HepG2 (cell line): ENCODE results near the gene KIRREL3. TPM values are rescaled to one million over a fixed set of nuclear protein-coding genes. Genes with fewer than 3 reads are reported as not detected.

ENCODE experiments used
- ATAC-seq: fragments of 200-7000 bp; cut with Tn5 transposase; 3 replicates; pipeline ENCODE4 v1.9.1; 2020; ENCODE audit warnings: mild to moderate bottlenecking, moderate library complexity
- BruUV-seq: library from RNA; stranded (reverse); fragments of 400-500 nt; replicated peaks from 2 replicates; lab custom pipeline; 2021; lab: Mats Ljungman, UMichigan
- CTCF ChIA-PET: fragments of 300-600 bp; formaldehyde crosslinking; extraction: SDS; loops from one replicate; lab custom pipeline; 2021; ENCODE audit warnings: low total read pairs, inconsistent platforms, low intra/inter-chr PET ratio; lab: Yijun Ruan, JAX
- POLR2A ChIA-PET: fragments of 350-600 bp; sonication (Branson Sonifier 250); formaldehyde crosslinking; loops from one replicate; lab custom pipeline; 2020; ENCODE audit warnings: antibody characterized with exemption, inconsistent platforms; lab: Yijun Ruan, JAX
- DNase-seq: peaks from one replicate; pipeline ENCODE4 v3.0.0-alpha.2; 2015; ENCODE audit warnings: low spot score
- FAIRE-seq: peaks from 3 replicates; lab custom pipeline; 2011; peaks lifted over from hg19 to GRCh38; lab: Jason Lieb, UNC
- H2AFZ ChIP-seq: one replicate; pipeline ENCODE4 v1.6.1; 2011; ENCODE audit warnings: low read length, inconsistent platforms
- H3K27ac ChIP-seq: fragments of 300-600 bp; 3 replicates; pipeline ENCODE4 v1.8.0; 2011; ENCODE audit warnings: mixed run types, mild to moderate bottlenecking, mixed read lengths, low read length, inconsistent platforms; ENCODE audit not compliant: insufficient read depth; ENCODE audit errors: extremely low read length
- H3K27me3 ChIP-seq, 2 experiments: fragments of 200-600 bp in 1 of 2; 2 replicates in 1 of 2; 3 replicates in 1 of 2; pipeline versions ENCODE4 v1.6.0 to v1.8.0; 2011; ENCODE audit warnings: low read length in 2 of 2, mild to moderate bottlenecking in 2 of 2, moderate library complexity in 2 of 2, inconsistent platforms in 1 of 2; ENCODE audit not compliant: insufficient read depth in 2 of 2, control insufficient read depth in 1 of 2
- H3K36me3 ChIP-seq, 2 experiments: fragments of 200-600 bp in 1 of 2; replicated peaks in 1 of 2; 2 replicates in 1 of 2; 3 replicates in 1 of 2; pipeline versions ENCODE4 v1.5.1 to v1.8.0; 2011; ENCODE audit warnings: low read length in 2 of 2, inconsistent platforms in 1 of 2; ENCODE audit not compliant: insufficient read depth in 2 of 2, control insufficient read depth in 1 of 2
- H3K4me1 ChIP-seq: 2 replicates; pipeline ENCODE4 v1.5.1; 2012; ENCODE audit warnings: low read length, inconsistent platforms; ENCODE audit not compliant: insufficient read depth
- H3K4me2 ChIP-seq: 2 replicates; pipeline ENCODE4 v1.6.0; 2011; ENCODE audit warnings: low read depth, low read length, inconsistent platforms
- H3K4me3 ChIP-seq, 3 experiments: fragments of 200-600 bp in 1 of 3; sonication (generic), shearing (Covaris generic) in 1 of 3; replicated peaks in 1 of 3; 2 replicates each; pipeline ENCODE4 v1.5.1; 2011 to 2016; ENCODE audit warnings: low read length in 3 of 3, inconsistent platforms in 2 of 3, low read depth in 2 of 3, mild to moderate bottlenecking in 2 of 3, control low read depth in 1 of 3, mixed read lengths in 1 of 3; ENCODE audit not compliant: insufficient read depth in 1 of 3
- H3K79me2 ChIP-seq: one replicate; pipeline ENCODE4 v1.6.1; 2011; ENCODE audit warnings: low read length, inconsistent platforms; ENCODE audit not compliant: insufficient read depth
- H3K9ac ChIP-seq: 2 replicates; pipeline ENCODE4 v1.6.0; 2011; ENCODE audit warnings: mild to moderate bottlenecking, low read depth, low read length, inconsistent platforms; ENCODE audit not compliant: insufficient read depth
- H3K9me3 ChIP-seq: 2 replicates; pipeline ENCODE4 v1.5.1; 2012; ENCODE audit warnings: mild to moderate bottlenecking, low read length
- H4K20me1 ChIP-seq: 2 replicates; pipeline ENCODE4 v1.6.0; 2011; ENCODE audit warnings: inconsistent platforms, mild to moderate bottlenecking, low read length, moderate library complexity; ENCODE audit not compliant: insufficient read depth
- CREB1 ChIP-seq, 2 experiments: fragments of 450-650 bp in 1 of 2; IDR thresholded peaks; 2 replicates each; pipeline ENCODE4 v1.6.1; 2016 to 2017; ENCODE audit warnings: control low read depth in 1 of 2, mild to moderate bottlenecking in 1 of 2, missing compliant biosample characterization in 1 of 2, missing genetic modification characterization in 1 of 2
- HOXA5 ChIP-seq: sonication (generic); formaldehyde crosslinking; IDR thresholded peaks from 2 replicates; pipeline ENCODE4 v1.4.0; 2020; ENCODE audit warnings: missing genetic modification reagents
- IRX3 ChIP-seq: sonication (generic); formaldehyde crosslinking; IDR thresholded peaks from 2 replicates; pipeline ENCODE4 v1.8.1; 2023; ENCODE audit warnings: mild to moderate bottlenecking, low read depth, missing genetic modification reagents, borderline replicate concordance
- KDM1A ChIP-seq: IDR thresholded peaks from 2 replicates; pipeline ENCODE4 v1.6.1; 2016; ENCODE audit warnings: missing compliant biosample characterization
- KDM4B ChIP-seq: sonication (generic); formaldehyde crosslinking; IDR thresholded peaks from 2 replicates; pipeline ENCODE4 v1.4.0; 2020; ENCODE audit warnings: missing genetic modification reagents
- KLF16 ChIP-seq, 2 experiments: sonication (generic) in 1 of 2; formaldehyde crosslinking in 1 of 2; IDR thresholded peaks; 2 replicates each; pipeline versions ENCODE4 v1.6.1 to v1.8.0; 2016 to 2023; ENCODE audit warnings: missing genetic modification reagents in 2 of 2, missing compliant biosample characterization in 1 of 2
- MIER3 ChIP-seq: IDR thresholded peaks from 2 replicates; pipeline ENCODE4 v1.6.1; 2016; ENCODE audit warnings: missing compliant biosample characterization, borderline replicate concordance
- NFKBIZ ChIP-seq: IDR thresholded peaks from 2 replicates; pipeline ENCODE4 v1.6.1; 2018; ENCODE audit warnings: missing genetic modification reagents, missing compliant biosample characterization
- SYNCRIP ChIP-seq: fragments of 200-400 bp; formaldehyde crosslinking; IDR thresholded peaks from 2 replicates; pipeline ENCODE4 v1.6.1; 2018; ENCODE audit warnings: mild to moderate bottlenecking, low read depth, low read length; ENCODE audit not compliant: insufficient read depth
- TBL1XR1 ChIP-seq: fragments of 150-350 bp; IDR thresholded peaks from 2 replicates; pipeline ENCODE4 v1.6.1; 2014; ENCODE audit warnings: borderline replicate concordance, low read length; ENCODE audit not compliant: partially characterized antibody
- U2AF1 ChIP-seq: fragments of 200-400 bp; formaldehyde crosslinking; optimal IDR thresholded peaks from 2 replicates; pipeline ENCODE3; 2017; ENCODE audit warnings: mild to moderate bottlenecking, low read depth, low read length
- ZNF224 ChIP-seq: sonication (generic); formaldehyde crosslinking; IDR thresholded peaks from 2 replicates; pipeline ENCODE4 v1.5.0; 2020; ENCODE audit warnings: mild to moderate bottlenecking, missing genetic modification reagents
- ZNF235 ChIP-seq: sonication (generic); formaldehyde crosslinking; IDR thresholded peaks from 2 replicates; pipeline ENCODE4 v1.8.1; 2023; ENCODE audit warnings: mild to moderate bottlenecking, missing genetic modification reagents, borderline replicate concordance
- ZNF713 ChIP-seq: sonication (generic); formaldehyde crosslinking; IDR thresholded peaks from 2 replicates; pipeline ENCODE4 v1.4.0; 2020; ENCODE audit warnings: mild to moderate bottlenecking, missing genetic modification reagents
- ZNF740 ChIP-seq: sonication (generic); formaldehyde crosslinking; IDR thresholded peaks from 2 replicates; pipeline ENCODE4 v1.4.0; 2020; ENCODE audit warnings: missing genetic modification reagents
- WGBS: methylation state at CpG from one replicate; pipeline ENCODE4 v1.1.6; 2017; ENCODE audit warnings: low lambda C conversion rate; 5-methylcytosine and 5-hydroxymethylcytosine counted together
- in situ Hi-C: cut with HindIII; loops from 2 replicates; pipeline ENCODE4 v1.10.0; 2017; ENCODE audit warnings: low pct_unique_long_range_greater_than_20kb; ENCODE audit not compliant: extremely low pct_ligation_motif_present
- intact Hi-C: fragments of 100-400 bp; cut with micrococcal nuclease; formaldehyde crosslinking; loops from one replicate; pipeline ENCODE4 v1.10.0; 2022; ENCODE audit not compliant: unreplicated experiment
- polyA plus RNA-seq, 8 experiments: library from polyadenylated mRNA; depleted of rRNA in 3 of 8; stranded (reverse) in 7 of 8; unstranded in 1 of 8; fragments of >200 nt; fragmentation: Illumina TruSeq in 4 of 8; extraction: Trizol in 4 of 8; gene quantifications; 2 replicates each; pipeline versions ENCODE4 v1.2.1 to v1.2.3, GENCODE V29; 2011 to 2016; ENCODE audit warnings: low read depth in 4 of 8, missing spikeins in 1 of 8, mixed read lengths in 1 of 8; ENCODE audit not compliant: insufficient read depth in 1 of 8
- total RNA-seq, 5 experiments: library from RNA; depleted of rRNA; stranded (reverse); fragments of >200 nt; fragmentation: Illumina TruSeq; extraction: Trizol; gene quantifications; 2 replicates each; pipeline ENCODE4 v1.2.3, GENCODE V29; 2016; ENCODE audit warnings: low read depth in 1 of 5
- TF ChIP-seq, protein P1 (sequence below): fragments of 450-650 bp; IDR thresholded peaks from 2 replicates; pipeline ENCODE4 v1.6.1; 2017
- TF ChIP-seq, protein P2 (sequence below): sonication (generic); formaldehyde crosslinking; IDR thresholded peaks from 2 replicates; pipeline ENCODE4 v1.4.0; 2020; ENCODE audit warnings: missing genetic modification reagents, borderline replicate concordance
- TF ChIP-seq, protein P3 (sequence below): sonication (generic); formaldehyde crosslinking; IDR thresholded peaks from 2 replicates; pipeline ENCODE4 v1.8.1; 2023; ENCODE audit warnings: missing genetic modification reagents, inconsistent platforms, borderline replicate concordance

KIRREL3 gene
- total and polyA plus RNA-seq, 2 of the 13 experiments (the other 11 are each of a cell fraction or from before 2014, with no cell fraction given): not detected

- in situ Hi-C loops: no loop called here
- no peak for TF ChIP-seq IRX3
- no peak for TF ChIP-seq ZNF224 (CRISPR knock-in tag)
- no peak for TF ChIP-seq KDM1A (CRISPR knock-in tag)
- TF ChIP-seq TBL1XR1: no peak
- TF ChIP-seq, protein P1, sequence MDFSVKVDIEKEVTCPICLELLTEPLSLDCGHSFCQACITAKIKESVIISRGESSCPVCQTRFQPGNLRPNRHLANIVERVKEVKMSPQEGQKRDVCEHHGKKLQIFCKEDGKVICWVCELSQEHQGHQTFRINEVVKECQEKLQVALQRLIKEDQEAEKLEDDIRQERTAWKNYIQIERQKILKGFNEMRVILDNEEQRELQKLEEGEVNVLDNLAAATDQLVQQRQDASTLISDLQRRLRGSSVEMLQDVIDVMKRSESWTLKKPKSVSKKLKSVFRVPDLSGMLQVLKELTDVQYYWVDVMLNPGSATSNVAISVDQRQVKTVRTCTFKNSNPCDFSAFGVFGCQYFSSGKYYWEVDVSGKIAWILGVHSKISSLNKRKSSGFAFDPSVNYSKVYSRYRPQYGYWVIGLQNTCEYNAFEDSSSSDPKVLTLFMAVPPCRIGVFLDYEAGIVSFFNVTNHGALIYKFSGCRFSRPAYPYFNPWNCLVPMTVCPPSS: no peak
- no peak for TF ChIP-seq ZNF740 (CRISPR knock-in tag)
- TF ChIP-seq, protein P2, sequence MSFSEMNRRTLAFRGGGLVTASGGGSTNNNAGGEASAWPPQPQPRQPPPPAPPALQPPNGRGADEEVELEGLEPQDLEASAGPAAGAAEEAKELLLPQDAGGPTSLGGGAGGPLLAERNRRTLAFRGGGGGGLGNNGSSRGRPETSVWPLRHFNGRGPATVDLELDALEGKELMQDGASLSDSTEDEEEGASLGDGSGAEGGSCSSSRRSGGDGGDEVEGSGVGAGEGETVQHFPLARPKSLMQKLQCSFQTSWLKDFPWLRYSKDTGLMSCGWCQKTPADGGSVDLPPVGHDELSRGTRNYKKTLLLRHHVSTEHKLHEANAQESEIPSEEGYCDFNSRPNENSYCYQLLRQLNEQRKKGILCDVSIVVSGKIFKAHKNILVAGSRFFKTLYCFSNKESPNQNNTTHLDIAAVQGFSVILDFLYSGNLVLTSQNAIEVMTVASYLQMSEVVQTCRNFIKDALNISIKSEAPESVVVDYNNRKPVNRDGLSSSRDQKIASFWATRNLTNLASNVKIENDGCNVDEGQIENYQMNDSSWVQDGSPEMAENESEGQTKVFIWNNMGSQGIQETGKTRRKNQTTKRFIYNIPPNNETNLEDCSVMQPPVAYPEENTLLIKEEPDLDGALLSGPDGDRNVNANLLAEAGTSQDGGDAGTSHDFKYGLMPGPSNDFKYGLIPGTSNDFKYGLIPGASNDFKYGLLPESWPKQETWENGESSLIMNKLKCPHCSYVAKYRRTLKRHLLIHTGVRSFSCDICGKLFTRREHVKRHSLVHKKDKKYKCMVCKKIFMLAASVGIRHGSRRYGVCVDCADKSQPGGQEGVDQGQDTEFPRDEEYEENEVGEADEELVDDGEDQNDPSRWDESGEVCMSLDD (CRISPR knock-in tag): no peak
- TF ChIP-seq MIER3 (CRISPR knock-in tag): no peak
- TF ChIP-seq, protein P3, sequence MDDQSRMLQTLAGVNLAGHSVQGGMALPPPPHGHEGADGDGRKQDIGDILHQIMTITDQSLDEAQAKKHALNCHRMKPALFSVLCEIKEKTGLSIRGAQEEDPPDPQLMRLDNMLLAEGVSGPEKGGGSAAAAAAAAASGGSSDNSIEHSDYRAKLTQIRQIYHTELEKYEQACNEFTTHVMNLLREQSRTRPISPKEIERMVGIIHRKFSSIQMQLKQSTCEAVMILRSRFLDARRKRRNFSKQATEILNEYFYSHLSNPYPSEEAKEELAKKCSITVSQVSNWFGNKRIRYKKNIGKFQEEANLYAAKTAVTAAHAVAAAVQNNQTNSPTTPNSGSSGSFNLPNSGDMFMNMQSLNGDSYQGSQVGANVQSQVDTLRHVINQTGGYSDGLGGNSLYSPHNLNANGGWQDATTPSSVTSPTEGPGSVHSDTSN (CRISPR knock-in tag): no peak
- no peak for TF ChIP-seq ZNF235 (CRISPR knock-in tag)
- no peak for TF ChIP-seq ZNF713 (CRISPR knock-in tag)
- no peak for TF ChIP-seq NFKBIZ
- no peak for TF ChIP-seq U2AF1
- TF ChIP-seq KDM4B (CRISPR knock-in tag): no peak
- TF ChIP-seq HOXA5 (CRISPR knock-in tag): no peak
- TF ChIP-seq SYNCRIP: no peak
- no peak for TF ChIP-seq KLF16 (CRISPR knock-in tag; IDR thresholded peaks at IDR 0.05)
- TF ChIP-seq CREB1 (IDR thresholded peaks at IDR 0.05): no peak
- TF ChIP-seq CREB1 (CRISPR knock-in tag; IDR thresholded peaks at IDR 0.05): no peak
These were observed 3.4 kb downstream of the KIRREL3 start for GRCh38 chr11:126997196-126997595.

More at GRCh38 chr11:126997196-126997595, 3.4 kb downstream of the KIRREL3 start:
- ATAC-seq (no peak), DNase-seq (no peak), FAIRE-seq (no peak)
- peaks cover 1 to 41% of the 10 kb centered on the region in 2 experiments; a peak in 3 of 5 replicates for H3K27me3 ChIP-seq
- H3K4me3 ChIP-seq: no peak overlapping the region
- H3K79me2 ChIP-seq: no peaks in the 10 kb centered on the region
- no peaks in the 10 kb centered on the region for H3K4me1 ChIP-seq
- H3K9me3 ChIP-seq: no peaks in the 10 kb centered on the region
- ChIA-PET POLR2A (no interaction called here), CTCF (no interaction called here)
- peaks cover 2% of the 10 kb centered on the region; the same call in 1 of the 2 replicates for H4K20me1 ChIP-seq
- 2% methylated on average over 5 of the region's 5 CpGs for WGBS
- BruUV-seq: no TSS peak
- no peak overlapping the region for H3K9ac ChIP-seq
- H3K27ac ChIP-seq: no peak overlapping the region
- no peaks in the 10 kb centered on the region for H3K36me3 ChIP-seq
- no peak overlapping the region for H3K4me2 ChIP-seq
- H2AFZ ChIP-seq: no peak overlapping the region
- intact Hi-C loops: no loop called here
